H9 (cell line): ENCODE results near the gene DNAAF5. TPM values are rescaled to one million over a fixed set of nuclear protein-coding genes. Genes with fewer than 3 reads are reported as not detected.
A peak's percentile ranks its signal among the peaks of the same experiment; 100 is the strongest.

Experiments
- DNase-seq: peaks from one replicate; pipeline ENCODE4 v3.0.0-alpha.2; 2017
- H2AFZ ChIP-seq: one replicate; pipeline ENCODE4 v1.6.1; 2013; ENCODE audit warnings: mild to moderate bottlenecking, low read length, control low read depth, moderate library complexity
- H2AK5ac ChIP-seq: 2 replicates; pipeline ENCODE4 v1.6.1; 2013; ENCODE audit warnings: low read length, control low read depth, mixed read lengths; ENCODE audit not compliant: insufficient read length
- H2BK120ac ChIP-seq: one replicate; pipeline ENCODE4 v1.6.1; 2013; ENCODE audit warnings: low read depth, mild to moderate bottlenecking, low read length, control low read depth, inconsistent platforms; ENCODE audit not compliant: poor library complexity, severe bottlenecking
- H2BK12ac ChIP-seq: 2 replicates; pipeline ENCODE4 v1.6.1; 2013; ENCODE audit warnings: low read length, control low read depth, mixed read lengths, low read depth; ENCODE audit not compliant: insufficient read length
- H2BK15ac ChIP-seq: 2 replicates; pipeline ENCODE4 v1.6.1; 2013; ENCODE audit warnings: low read depth, low read length, control low read depth
- H2BK20ac ChIP-seq: one replicate; pipeline ENCODE4 v1.6.1; 2013; ENCODE audit warnings: low read depth, mild to moderate bottlenecking, low read length, control low read depth, inconsistent platforms; ENCODE audit not compliant: poor library complexity, severe bottlenecking
- H2BK5ac ChIP-seq: 2 replicates; pipeline ENCODE4 v1.6.1; 2013; ENCODE audit warnings: low read length, control low read depth, mixed read lengths; ENCODE audit not compliant: insufficient read length
- H3K14ac ChIP-seq: 2 replicates; pipeline ENCODE4 v1.6.1; 2013; ENCODE audit warnings: low read length, control low read depth; ENCODE audit not compliant: insufficient read depth
- H3K18ac ChIP-seq: 2 replicates; pipeline ENCODE4 v1.6.1; 2013; ENCODE audit warnings: low read depth, mild to moderate bottlenecking, mixed read lengths, low read length, control low read depth; ENCODE audit not compliant: insufficient read length
- H3K23ac ChIP-seq: 2 replicates; pipeline ENCODE4 v1.6.1; 2013; ENCODE audit warnings: low read length, control low read depth, mixed read lengths, low read depth; ENCODE audit not compliant: insufficient read length
- H3K23me2 ChIP-seq: 2 replicates; pipeline ENCODE4 v1.6.1; 2013; ENCODE audit warnings: low read depth, mild to moderate bottlenecking, mixed read lengths, low read length, control low read depth; ENCODE audit not compliant: insufficient read length, poor library complexity, severe bottlenecking
- H3K27ac ChIP-seq: 2 replicates; pipeline ENCODE4 v1.5.1; 2013; ENCODE audit warnings: low read length, control low read depth, mixed read lengths, low read depth; ENCODE audit not compliant: insufficient read length
- H3K27me3 ChIP-seq: 2 replicates; pipeline ENCODE4 v1.6.1; 2013; ENCODE audit warnings: low read length, control low read depth, inconsistent platforms; ENCODE audit not compliant: insufficient read depth
- H3K4ac ChIP-seq: 2 replicates; pipeline ENCODE4 v1.6.1; 2013; ENCODE audit warnings: low read depth, mild to moderate bottlenecking, control low read depth, inconsistent platforms, low read length, moderate library complexity
- H3K4me1 ChIP-seq: 2 replicates; pipeline ENCODE4 v1.6.1; 2013; ENCODE audit warnings: low read length, control low read depth, inconsistent platforms; ENCODE audit not compliant: insufficient read depth
- H3K4me2 ChIP-seq: 2 replicates; pipeline ENCODE4 v1.6.1; 2013; ENCODE audit warnings: low read length, control low read depth, mixed read lengths; ENCODE audit not compliant: insufficient read length, insufficient read depth
- H3K56ac ChIP-seq: 2 replicates; pipeline ENCODE4 v1.6.1; 2013; ENCODE audit warnings: low read depth, mild to moderate bottlenecking, mixed read lengths, low read length, control low read depth; ENCODE audit not compliant: insufficient read length
- H3K79me1 ChIP-seq: 2 replicates; pipeline ENCODE4 v1.6.1; 2013; ENCODE audit warnings: low read depth, mild to moderate bottlenecking, moderate library complexity, low read length, control low read depth, inconsistent platforms; ENCODE audit not compliant: insufficient read depth, poor library complexity, severe bottlenecking
- H3K79me2 ChIP-seq: 2 replicates; pipeline ENCODE4 v1.6.1; 2013; ENCODE audit warnings: low read length, control low read depth, inconsistent platforms; ENCODE audit not compliant: insufficient read depth
- H3K9ac ChIP-seq: 2 replicates; pipeline ENCODE4 v1.6.1; 2013; ENCODE audit warnings: low read length, control low read depth, mixed read lengths; ENCODE audit not compliant: insufficient read length; ENCODE audit errors: extremely low read depth
- H3K9me3 ChIP-seq: one replicate; pipeline ENCODE4 v1.6.1; 2013; ENCODE audit warnings: low read depth, low read length, inconsistent platforms; ENCODE audit not compliant: control insufficient read depth
- H3T11ph ChIP-seq: one replicate; pipeline ENCODE4 v1.6.1; 2013; ENCODE audit warnings: mild to moderate bottlenecking, low read length, control low read depth, inconsistent platforms
- H4K20me1 ChIP-seq: one replicate; pipeline ENCODE4 v1.6.1; 2013; ENCODE audit not compliant: control insufficient read depth, insufficient read length, insufficient read depth
- H4K5ac ChIP-seq: 2 replicates; pipeline ENCODE4 v1.6.1; 2013; ENCODE audit warnings: low read depth, mild to moderate bottlenecking, mixed read lengths, low read length, control low read depth; ENCODE audit not compliant: insufficient read length
- H4K8ac ChIP-seq: replicated peaks from 2 replicates; pipeline ENCODE4 v1.6.1; 2013; ENCODE audit warnings: low read length, control low read depth, mixed read lengths, low read depth; ENCODE audit not compliant: insufficient read length
- H4K91ac ChIP-seq: 2 replicates; pipeline ENCODE4 v1.6.1; 2013; ENCODE audit warnings: low read depth, mild to moderate bottlenecking, moderate library complexity, mixed read lengths, low read length, control low read depth; ENCODE audit not compliant: insufficient read length
- H3K27ac Mint-ChIP-seq, 3 experiments: 2 replicates in 2 of 3; 3 replicates in 1 of 3; pipeline ENCODE4 v1.8.0; 2020 to 2021; ENCODE audit warnings: mixed read lengths in 3 of 3, mild to moderate bottlenecking in 1 of 3, moderate library complexity in 1 of 3
- H3K27me3 Mint-ChIP-seq: 2 replicates; pipeline ENCODE4 v1.8.0; 2021; ENCODE audit warnings: low read depth, mild to moderate bottlenecking, moderate library complexity, mixed read lengths
- H3K36me3 Mint-ChIP-seq, 3 experiments: 2 replicates in 2 of 3; 3 replicates in 1 of 3; pipeline ENCODE4 v1.8.0; 2020 to 2021; ENCODE audit warnings: low read depth in 3 of 3, mixed read lengths in 3 of 3; ENCODE audit not compliant: insufficient read depth in 1 of 3
- H3K4me1 Mint-ChIP-seq, 2 experiments: 2 replicates each; pipeline ENCODE4 v1.8.0; 2020; ENCODE audit warnings: mixed read lengths in 2 of 2
- H3K4me3 Mint-ChIP-seq, 2 experiments: 2 replicates in 1 of 2; 3 replicates in 1 of 2; pipeline ENCODE4 v1.8.0; 2020 to 2021; ENCODE audit warnings: mild to moderate bottlenecking in 2 of 2, mixed read lengths in 2 of 2, moderate library complexity in 1 of 2
- H3K9me3 Mint-ChIP-seq, 2 experiments: 2 replicates in 1 of 2; 3 replicates in 1 of 2; pipeline ENCODE4 v1.8.0; 2020; ENCODE audit warnings: mild to moderate bottlenecking in 2 of 2, mixed read lengths in 2 of 2, moderate library complexity in 1 of 2
- CTCF ChIP-seq: fragments of 200-600 bp; sonication (generic); conservative IDR thresholded peaks from 3 replicates; pipeline ENCODE4 v1.8.0; 2021; ENCODE audit warnings: antibody characterized with exemption, mild to moderate bottlenecking
- WGBS: extraction: QIAGEN DNeasy Blood & Tissue Kit; methylation state at CpG from one replicate; pipeline ENCODE4 v1.1.7; 2013; ENCODE audit warnings: missing lambda C conversion rate, low lambda C conversion rate, mixed read lengths; ENCODE audit not compliant: insufficient read length; ENCODE audit errors: extremely low coverage; 5-methylcytosine and 5-hydroxymethylcytosine counted together
- total RNA-seq: library from RNA; stranded (reverse); gene quantifications from 2 replicates; pipeline ENCODE4 v1.2.1, GENCODE V29; 2021

The DNAAF5 gene
- total RNA-seq, 1 experiment from 2014 or later, result 43.5 TPM

GRCh38 chr7:786472-787255 is 60.2 kb downstream of the DNAAF5 start:
- Histone ChIP-seq H3K79me1 (no peaks in the 10 kb centered on the region), H2AFZ (no peak overlapping the region), H3K23ac (no peak overlapping the region), H4K5ac (no peak overlapping the region), H3K27ac (no peak overlapping the region), H2BK12ac (no peak overlapping the region), H2BK20ac (no peak overlapping the region), H3K4me2 (no peak overlapping the region), H3K23me2 (no peaks in the 10 kb centered on the region), H2AK5ac (no peak overlapping the region), H3K79me2 (no peaks in the 10 kb centered on the region), H3K4me1 (no peaks in the 10 kb centered on the region), H3K9ac (no peak overlapping the region), H3K9me3 (no peaks in the 10 kb centered on the region), H2BK120ac (no peak overlapping the region), H2BK5ac (no peak overlapping the region), H4K20me1 (no peaks in the 10 kb centered on the region), H3K18ac (no peak overlapping the region), H4K8ac (no peak overlapping the region), H3K27me3 (no peaks in the 10 kb centered on the region), H3K4ac (no peak overlapping the region), H3K56ac (no peak overlapping the region), H2BK15ac (no peak overlapping the region), H4K91ac (no peak overlapping the region), H3K14ac (no peak overlapping the region), H3T11ph (no peak overlapping the region)
- no peaks in the 10 kb centered on the region; the same call in 1 of the 2 replicates for H3K27me3 Mint-ChIP-seq
- no CpG with 5 or more reads among the region's 11 CpGs for WGBS
- H3K27ac Mint-ChIP-seq, result no peak overlapping the region
- no peaks in the 10 kb centered on the region for H3K4me1 Mint-ChIP-seq
- H3K4me3 Mint-ChIP-seq, result no peak overlapping the region
- peak; percentile 70 for DNase-seq
- peak; percentile 78 for TF ChIP-seq CTCF
- no peaks in the 10 kb centered on the region for H3K9me3 Mint-ChIP-seq
- H3K36me3 Mint-ChIP-seq, result peaks cover 39 to 61% (median 59%) of the 10 kb centered on the region in 3 experiments
